OCI-LY3 (cell line): ENCODE measurements around the gene NHEJ1.

Source experiments
- EZH2phosphoT487 ChIP-seq: fragments of 200-600 bp; shearing (Covaris generic); IDR thresholded peaks from 2 replicates; pipeline ENCODE4 v1.6.1; 2018; ENCODE audit warnings: antibody characterized with exemption, mixed run types, low read depth
- TF ChIP-seq, protein P1 (sequence below): fragments of 200-600, 300-600 bp; sonication (generic); IDR thresholded peaks from 2 replicates; pipeline ENCODE4 v1.5.1; 2014; ENCODE audit warnings: antibody characterized with exemption, low read length, low read depth

GRCh38 chr2:219111375-219112061, 49.1 kb downstream of the NHEJ1 start:
- TF ChIP-seq, protein P1, sequence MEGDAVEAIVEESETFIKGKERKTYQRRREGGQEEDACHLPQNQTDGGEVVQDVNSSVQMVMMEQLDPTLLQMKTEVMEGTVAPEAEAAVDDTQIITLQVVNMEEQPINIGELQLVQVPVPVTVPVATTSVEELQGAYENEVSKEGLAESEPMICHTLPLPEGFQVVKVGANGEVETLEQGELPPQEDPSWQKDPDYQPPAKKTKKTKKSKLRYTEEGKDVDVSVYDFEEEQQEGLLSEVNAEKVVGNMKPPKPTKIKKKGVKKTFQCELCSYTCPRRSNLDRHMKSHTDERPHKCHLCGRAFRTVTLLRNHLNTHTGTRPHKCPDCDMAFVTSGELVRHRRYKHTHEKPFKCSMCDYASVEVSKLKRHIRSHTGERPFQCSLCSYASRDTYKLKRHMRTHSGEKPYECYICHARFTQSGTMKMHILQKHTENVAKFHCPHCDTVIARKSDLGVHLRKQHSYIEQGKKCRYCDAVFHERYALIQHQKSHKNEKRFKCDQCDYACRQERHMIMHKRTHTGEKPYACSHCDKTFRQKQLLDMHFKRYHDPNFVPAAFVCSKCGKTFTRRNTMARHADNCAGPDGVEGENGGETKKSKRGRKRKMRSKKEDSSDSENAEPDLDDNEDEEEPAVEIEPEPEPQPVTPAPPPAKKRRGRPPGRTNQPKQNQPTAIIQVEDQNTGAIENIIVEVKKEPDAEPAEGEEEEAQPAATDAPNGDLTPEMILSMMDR, result no peak
- no peak for TF ChIP-seq EZH2phosphoT487
